ENCODE measurements around the gene TSPAN32.

TSPAN32 gene

DNA sequence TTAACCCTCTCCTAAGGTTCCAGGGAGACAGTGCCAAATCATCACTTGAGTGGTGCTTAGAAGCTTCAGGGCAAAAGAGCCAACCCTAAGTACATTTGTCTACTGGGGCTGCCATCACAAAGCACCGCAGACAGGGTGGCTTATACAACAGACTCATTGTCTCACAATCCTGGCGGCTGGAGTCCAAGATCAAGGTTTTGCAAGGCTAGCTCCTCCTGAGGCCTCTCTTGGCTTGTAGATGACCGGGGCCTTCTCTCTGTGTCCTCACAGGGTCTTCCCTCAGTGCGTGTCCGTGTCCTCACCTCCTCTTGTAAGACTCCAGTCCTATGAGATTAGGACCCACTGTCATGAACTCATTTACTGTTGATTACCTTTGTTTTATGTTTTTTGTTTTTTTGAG lies 41.2 kb downstream of the TSPAN32 start:
- no peak overlapping the region for H3K27ac ChIP-seq (replicated peaks)
- TF ChIP-seq, protein P1, sequence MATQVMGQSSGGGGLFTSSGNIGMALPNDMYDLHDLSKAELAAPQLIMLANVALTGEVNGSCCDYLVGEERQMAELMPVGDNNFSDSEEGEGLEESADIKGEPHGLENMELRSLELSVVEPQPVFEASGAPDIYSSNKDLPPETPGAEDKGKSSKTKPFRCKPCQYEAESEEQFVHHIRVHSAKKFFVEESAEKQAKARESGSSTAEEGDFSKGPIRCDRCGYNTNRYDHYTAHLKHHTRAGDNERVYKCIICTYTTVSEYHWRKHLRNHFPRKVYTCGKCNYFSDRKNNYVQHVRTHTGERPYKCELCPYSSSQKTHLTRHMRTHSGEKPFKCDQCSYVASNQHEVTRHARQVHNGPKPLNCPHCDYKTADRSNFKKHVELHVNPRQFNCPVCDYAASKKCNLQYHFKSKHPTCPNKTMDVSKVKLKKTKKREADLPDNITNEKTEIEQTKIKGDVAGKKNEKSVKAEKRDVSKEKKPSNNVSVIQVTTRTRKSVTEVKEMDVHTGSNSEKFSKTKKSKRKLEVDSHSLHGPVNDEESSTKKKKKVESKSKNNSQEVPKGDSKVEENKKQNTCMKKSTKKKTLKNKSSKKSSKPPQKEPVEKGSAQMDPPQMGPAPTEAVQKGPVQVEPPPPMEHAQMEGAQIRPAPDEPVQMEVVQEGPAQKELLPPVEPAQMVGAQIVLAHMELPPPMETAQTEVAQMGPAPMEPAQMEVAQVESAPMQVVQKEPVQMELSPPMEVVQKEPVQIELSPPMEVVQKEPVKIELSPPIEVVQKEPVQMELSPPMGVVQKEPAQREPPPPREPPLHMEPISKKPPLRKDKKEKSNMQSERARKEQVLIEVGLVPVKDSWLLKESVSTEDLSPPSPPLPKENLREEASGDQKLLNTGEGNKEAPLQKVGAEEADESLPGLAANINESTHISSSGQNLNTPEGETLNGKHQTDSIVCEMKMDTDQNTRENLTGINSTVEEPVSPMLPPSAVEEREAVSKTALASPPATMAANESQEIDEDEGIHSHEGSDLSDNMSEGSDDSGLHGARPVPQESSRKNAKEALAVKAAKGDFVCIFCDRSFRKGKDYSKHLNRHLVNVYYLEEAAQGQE (IDR thresholded peaks at IDR 0.05; ENCODE audit: insufficient replicate concordance, low read depth), result no peak
- no peak for TF ChIP-seq SPI1 (IDR thresholded peaks at IDR 0.05; ENCODE audit: borderline replicate concordance, low read depth)
- TF ChIP-seq POLR2AphosphoS5 (IDR thresholded peaks at IDR 0.05; ENCODE audit: low read depth), result no peak
- no peak for TF ChIP-seq GABPA (IDR thresholded peaks at IDR 0.05; ENCODE audit: low read depth)
- TF ChIP-seq, protein P2, sequence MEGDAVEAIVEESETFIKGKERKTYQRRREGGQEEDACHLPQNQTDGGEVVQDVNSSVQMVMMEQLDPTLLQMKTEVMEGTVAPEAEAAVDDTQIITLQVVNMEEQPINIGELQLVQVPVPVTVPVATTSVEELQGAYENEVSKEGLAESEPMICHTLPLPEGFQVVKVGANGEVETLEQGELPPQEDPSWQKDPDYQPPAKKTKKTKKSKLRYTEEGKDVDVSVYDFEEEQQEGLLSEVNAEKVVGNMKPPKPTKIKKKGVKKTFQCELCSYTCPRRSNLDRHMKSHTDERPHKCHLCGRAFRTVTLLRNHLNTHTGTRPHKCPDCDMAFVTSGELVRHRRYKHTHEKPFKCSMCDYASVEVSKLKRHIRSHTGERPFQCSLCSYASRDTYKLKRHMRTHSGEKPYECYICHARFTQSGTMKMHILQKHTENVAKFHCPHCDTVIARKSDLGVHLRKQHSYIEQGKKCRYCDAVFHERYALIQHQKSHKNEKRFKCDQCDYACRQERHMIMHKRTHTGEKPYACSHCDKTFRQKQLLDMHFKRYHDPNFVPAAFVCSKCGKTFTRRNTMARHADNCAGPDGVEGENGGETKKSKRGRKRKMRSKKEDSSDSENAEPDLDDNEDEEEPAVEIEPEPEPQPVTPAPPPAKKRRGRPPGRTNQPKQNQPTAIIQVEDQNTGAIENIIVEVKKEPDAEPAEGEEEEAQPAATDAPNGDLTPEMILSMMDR (IDR thresholded peaks at IDR 0.05; ENCODE audit: insufficient read depth, low read length), result no peak
- H3K27me3 ChIP-seq (ENCODE audit: insufficient read depth, poor library complexity, severe bottlenecking), result peaks cover 3% of the 10 kb centered on the region
- DNase-seq (ENCODE audit: low read depth in 1 of 2, low spot score in 1 of 2), result no peak
- H3K4me3 ChIP-seq (replicated peaks; ENCODE audit: insufficient read depth, low read length), result no peak overlapping the region

DNA sequence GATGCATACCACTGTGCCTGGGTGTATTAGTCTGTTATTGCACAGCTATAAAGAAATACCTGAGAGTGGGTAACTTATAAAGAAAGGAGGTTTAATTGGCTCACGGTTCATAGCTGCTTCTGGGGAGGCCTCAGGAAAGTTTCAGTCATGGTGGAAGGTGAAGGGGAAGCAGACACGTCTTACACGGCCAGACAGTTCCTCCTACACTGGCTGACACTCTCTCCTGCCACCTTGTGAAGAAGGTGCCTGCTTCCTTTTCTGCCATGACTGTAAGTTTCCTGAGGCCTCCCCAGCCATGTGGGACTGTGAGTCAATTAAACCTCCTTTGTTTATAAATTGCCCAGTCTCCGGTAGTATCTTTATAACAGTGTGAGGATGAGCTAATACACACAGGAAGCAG lies 41.7 kb downstream of the TSPAN32 start:
- H3K4me3 ChIP-seq (replicated peaks; ENCODE audit: insufficient read depth, low read length), result no peak overlapping the region
- H3K27me3 ChIP-seq (ENCODE audit: insufficient read depth, poor library complexity, severe bottlenecking), result peaks cover under 1% of the 10 kb centered on the region
- DNase-seq (ENCODE audit: low read depth in 1 of 2, low spot score in 1 of 2), result no peak
- no peak overlapping the region for H3K27ac ChIP-seq (replicated peaks)
- no peak for TF ChIP-seq SPI1 (IDR thresholded peaks at IDR 0.05; ENCODE audit: borderline replicate concordance, low read depth)
- no peak for TF ChIP-seq POLR2AphosphoS5 (IDR thresholded peaks at IDR 0.05; ENCODE audit: low read depth)
- TF ChIP-seq, protein P2 (IDR thresholded peaks at IDR 0.05; ENCODE audit: insufficient read depth, low read length), result no peak

DNA sequence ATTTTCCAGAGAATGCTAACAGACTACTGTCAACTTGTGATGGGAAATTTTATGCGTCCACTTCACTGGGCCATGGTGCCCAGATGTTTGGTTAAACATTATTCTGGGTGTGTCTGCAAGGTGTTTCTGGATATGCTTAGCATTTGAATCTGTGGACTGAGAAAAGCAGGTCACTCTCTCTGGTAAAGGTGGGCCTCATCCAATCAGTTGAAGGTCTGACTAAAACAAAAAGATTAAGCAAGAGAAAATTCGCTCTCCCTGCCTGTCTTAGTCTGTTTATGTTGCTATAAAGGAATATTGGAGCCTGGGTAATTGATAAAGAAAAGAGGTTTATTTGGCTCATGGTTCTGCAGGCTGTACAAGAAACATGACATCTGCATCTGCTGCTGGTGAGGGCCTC lies 43.2 kb downstream of the TSPAN32 start:
- TF ChIP-seq SPI1 (IDR thresholded peaks at IDR 0.05; ENCODE audit: borderline replicate concordance, low read depth), result no peak
- no peak for TF ChIP-seq GABPA (IDR thresholded peaks at IDR 0.05; ENCODE audit: low read depth)
- TF ChIP-seq, protein P2 (IDR thresholded peaks at IDR 0.05; ENCODE audit: insufficient read depth, low read length), result no peak
- no peak for DNase-seq (ENCODE audit: low read depth in 1 of 2, low spot score in 1 of 2)
- H3K27me3 ChIP-seq (ENCODE audit: insufficient read depth, poor library complexity, severe bottlenecking), result no peaks in the 10 kb centered on the region
- no peak overlapping the region for H3K4me3 ChIP-seq (replicated peaks; ENCODE audit: insufficient read depth, low read length)
- no peak overlapping the region for H3K27ac ChIP-seq (replicated peaks)

DNA sequence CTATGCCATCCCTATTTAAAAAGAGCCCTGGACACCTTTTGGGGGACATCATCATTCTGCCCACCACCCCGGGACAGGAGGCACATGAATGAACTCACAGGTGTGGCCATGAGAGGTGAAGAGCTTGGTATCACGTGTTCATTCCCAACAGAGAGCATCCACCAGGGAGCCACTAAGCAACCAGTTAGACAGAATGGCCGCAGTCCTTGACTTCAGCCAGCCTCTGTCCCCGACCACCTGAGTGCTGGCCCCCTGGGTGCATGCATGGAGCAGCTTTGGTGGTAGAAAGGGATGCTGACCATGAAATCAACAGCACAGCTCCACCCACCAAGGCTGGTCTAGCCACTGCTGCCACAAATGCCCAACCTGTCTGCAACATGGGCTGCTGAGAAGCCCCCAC lies 44.2 kb downstream of the TSPAN32 start:
- H3K27ac ChIP-seq (replicated peaks), result no peak overlapping the region
- H3K27me3 ChIP-seq (ENCODE audit: insufficient read depth, poor library complexity, severe bottlenecking), result no peaks in the 10 kb centered on the region
- TF ChIP-seq GABPA (IDR thresholded peaks at IDR 0.05; ENCODE audit: low read depth), result no peak
- TF ChIP-seq, protein P1 (IDR thresholded peaks at IDR 0.05; ENCODE audit: insufficient replicate concordance, low read depth), result no peak
- TF ChIP-seq SPI1 (IDR thresholded peaks at IDR 0.05; ENCODE audit: borderline replicate concordance, low read depth), result no peak
- TF ChIP-seq, protein P2 (IDR thresholded peaks at IDR 0.05; ENCODE audit: insufficient read depth, low read length), result no peak
- no peak for TF ChIP-seq POLR2AphosphoS5 (IDR thresholded peaks at IDR 0.05; ENCODE audit: low read depth)
- no peak overlapping the region for H3K4me3 ChIP-seq (replicated peaks; ENCODE audit: insufficient read depth, low read length)
- no peak for DNase-seq (ENCODE audit: low read depth in 1 of 2, low spot score in 1 of 2)
